ENCODE measurements around the gene TTC39C.

The TTC39C gene

DNA sequence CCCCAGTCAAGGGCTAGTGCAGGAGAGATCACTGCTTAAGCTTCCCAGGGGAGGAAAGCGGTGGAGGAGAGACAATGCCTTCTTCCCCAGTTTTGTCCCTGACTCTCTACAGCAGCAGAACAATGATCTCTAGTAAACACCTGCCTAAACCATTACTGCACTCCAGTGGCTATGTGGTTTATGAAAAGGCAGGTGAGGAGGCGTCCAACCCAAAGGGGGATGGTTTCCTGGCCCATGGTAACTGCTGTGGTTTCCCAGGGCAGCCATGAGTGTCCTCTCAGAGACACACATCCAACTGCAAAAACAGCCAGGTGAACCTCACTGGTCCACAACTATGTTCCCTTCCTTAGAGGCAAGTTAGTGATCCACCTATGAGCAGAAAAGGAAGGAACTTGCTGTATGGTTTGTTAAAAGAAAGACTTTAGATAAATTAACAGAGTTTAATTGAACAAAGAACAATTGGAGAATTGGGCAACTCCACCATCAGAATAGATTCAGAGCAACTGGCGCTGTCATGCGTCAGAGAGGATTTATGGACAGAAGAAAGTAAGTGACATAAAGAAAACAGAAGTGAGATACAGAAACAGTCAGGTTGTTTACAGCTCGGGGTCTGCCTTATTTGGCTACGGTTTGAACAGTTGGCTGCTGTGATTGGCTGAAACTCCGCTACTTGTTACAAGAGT lies 4.8 kb upstream of the TTC39C start:
- H3K36me3 ChIP-seq (replicated peaks; ENCODE audit: low read depth, low read length): no peaks in the 10 kb centered on the region
- H3K27ac ChIP-seq (ENCODE audit: low read length): peak overlapping the region; percentile 37; the same call in 1 of the 2 replicates
- no peaks in the 10 kb centered on the region for H3K9me3 ChIP-seq (ENCODE audit: insufficient read depth, low read length)
- H3K4me3 ChIP-seq (ENCODE audit: low read length): peak overlapping the region; percentile 28
- H3K79me2 ChIP-seq (ENCODE audit: low read length): peaks cover 2% of the 10 kb centered on the region
- peaks cover 51% of the 10 kb centered on the region for H3K4me1 ChIP-seq (ENCODE audit: low read length)
- H2AFZ ChIP-seq (ENCODE audit: low read depth, low read length): 0 out of 2 replicates have a peak overlapping the region, but pooled peaks have one; percentile 37
- H3K27me3 ChIP-seq (ENCODE audit: low read depth, low read length): no peaks in the 10 kb centered on the region
- TF ChIP-seq, protein P1, sequence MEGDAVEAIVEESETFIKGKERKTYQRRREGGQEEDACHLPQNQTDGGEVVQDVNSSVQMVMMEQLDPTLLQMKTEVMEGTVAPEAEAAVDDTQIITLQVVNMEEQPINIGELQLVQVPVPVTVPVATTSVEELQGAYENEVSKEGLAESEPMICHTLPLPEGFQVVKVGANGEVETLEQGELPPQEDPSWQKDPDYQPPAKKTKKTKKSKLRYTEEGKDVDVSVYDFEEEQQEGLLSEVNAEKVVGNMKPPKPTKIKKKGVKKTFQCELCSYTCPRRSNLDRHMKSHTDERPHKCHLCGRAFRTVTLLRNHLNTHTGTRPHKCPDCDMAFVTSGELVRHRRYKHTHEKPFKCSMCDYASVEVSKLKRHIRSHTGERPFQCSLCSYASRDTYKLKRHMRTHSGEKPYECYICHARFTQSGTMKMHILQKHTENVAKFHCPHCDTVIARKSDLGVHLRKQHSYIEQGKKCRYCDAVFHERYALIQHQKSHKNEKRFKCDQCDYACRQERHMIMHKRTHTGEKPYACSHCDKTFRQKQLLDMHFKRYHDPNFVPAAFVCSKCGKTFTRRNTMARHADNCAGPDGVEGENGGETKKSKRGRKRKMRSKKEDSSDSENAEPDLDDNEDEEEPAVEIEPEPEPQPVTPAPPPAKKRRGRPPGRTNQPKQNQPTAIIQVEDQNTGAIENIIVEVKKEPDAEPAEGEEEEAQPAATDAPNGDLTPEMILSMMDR (IDR thresholded peaks at IDR 0.05; ENCODE audit: low read depth, low read length): no peak
- no peak for TF ChIP-seq EZH2phosphoT487 (IDR thresholded peaks at IDR 0.05; ENCODE audit: low read depth)
- H3K9ac ChIP-seq (ENCODE audit: low read length): peak overlapping the region; percentile 7; the same call in 1 of the 2 replicates
- peak overlapping the region; percentile 68 for H3K4me2 ChIP-seq (ENCODE audit: low read length)
- no peaks in the 10 kb centered on the region for H4K20me1 ChIP-seq (ENCODE audit: insufficient read depth, low read length)

DNA sequence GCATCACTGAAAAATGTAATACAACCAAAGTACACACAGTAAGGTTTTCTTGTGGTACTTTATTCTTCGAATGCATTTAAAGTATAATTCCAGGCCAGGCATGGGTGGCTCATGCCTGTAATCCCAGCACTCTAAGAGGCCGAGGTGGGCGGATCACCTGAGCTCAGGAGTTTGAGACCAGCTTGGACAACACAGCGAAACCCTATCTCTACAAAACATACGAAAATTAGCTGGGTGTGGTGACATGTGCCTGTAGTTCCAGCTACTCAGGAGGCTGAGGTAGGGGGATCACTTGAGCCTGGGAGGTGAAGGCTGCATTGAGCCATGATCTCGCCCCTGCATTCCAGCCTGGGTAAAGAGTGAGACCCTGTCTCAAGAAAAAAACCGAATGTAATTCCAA lies 3.9 kb upstream of the TTC39C start:
- peak overlapping the region; percentile 28; the same call in 1 of the 2 replicates for H3K4me3 ChIP-seq (ENCODE audit: low read length)
- H3K9ac ChIP-seq (ENCODE audit: low read length): no peak overlapping the region
- H4K20me1 ChIP-seq (ENCODE audit: insufficient read depth, low read length): no peaks in the 10 kb centered on the region
- H2AFZ ChIP-seq (ENCODE audit: low read depth, low read length): no peak overlapping the region
- no peaks in the 10 kb centered on the region for H3K27me3 ChIP-seq (ENCODE audit: low read depth, low read length)
- peaks cover 50% of the 10 kb centered on the region for H3K4me1 ChIP-seq (ENCODE audit: low read length)
- TF ChIP-seq EZH2phosphoT487 (IDR thresholded peaks at IDR 0.05; ENCODE audit: low read depth): no peak
- TF ChIP-seq, protein P1 (IDR thresholded peaks at IDR 0.05; ENCODE audit: low read depth, low read length): no peak
- H3K36me3 ChIP-seq (replicated peaks; ENCODE audit: low read depth, low read length): no peaks in the 10 kb centered on the region
- H3K79me2 ChIP-seq (ENCODE audit: low read length): peaks cover 11% of the 10 kb centered on the region
- no peaks in the 10 kb centered on the region for H3K9me3 ChIP-seq (ENCODE audit: insufficient read depth, low read length)
- H3K4me2 ChIP-seq (ENCODE audit: low read length): peak overlapping the region; percentile 68
- no peak overlapping the region for H3K27ac ChIP-seq (ENCODE audit: low read length)

DNA sequence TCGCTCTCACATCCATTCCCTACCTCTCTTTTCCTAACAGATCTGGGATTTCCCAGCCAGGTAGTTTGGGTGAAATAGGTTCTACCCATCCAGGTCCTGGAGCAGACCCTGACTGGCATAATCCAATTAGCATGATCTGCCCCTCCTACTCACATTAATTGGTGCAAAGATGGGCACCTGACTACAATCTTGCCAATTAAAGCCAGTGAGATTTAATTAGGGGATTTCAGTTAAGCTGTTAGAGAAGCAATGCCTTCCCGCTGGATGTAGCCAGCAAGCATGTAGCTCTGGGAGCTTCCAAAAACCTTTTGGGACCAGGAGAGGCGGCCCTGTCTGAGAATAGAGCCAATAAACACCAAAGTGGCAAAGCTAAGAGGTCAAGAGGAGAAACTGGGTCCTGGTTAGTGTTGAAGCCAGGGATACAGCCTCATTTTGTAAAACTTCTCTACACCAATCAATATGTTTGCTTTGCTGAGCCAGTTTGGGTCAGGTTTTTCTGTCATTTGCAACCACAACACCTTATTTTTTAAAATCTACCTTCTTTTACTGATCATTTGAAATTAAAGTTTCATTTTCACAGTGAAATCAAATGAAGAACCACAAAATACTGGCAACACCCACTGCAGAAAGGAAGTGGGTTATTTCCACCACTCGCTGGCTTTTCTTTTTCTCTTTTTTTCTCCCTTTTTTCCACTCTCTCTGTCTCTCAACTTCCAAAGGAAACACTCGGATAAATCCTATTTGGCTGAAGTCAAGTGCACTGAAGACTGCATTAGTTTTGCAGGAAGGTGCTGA lies 3.2 kb upstream of the TTC39C start:
- H3K27me3 ChIP-seq (ENCODE audit: low read depth, low read length): no peaks in the 10 kb centered on the region
- peak overlapping the region; percentile 75 for H3K4me2 ChIP-seq (ENCODE audit: low read length)
- peaks cover 1% of the 10 kb centered on the region; the same call in 1 of the 2 replicates for H4K20me1 ChIP-seq (ENCODE audit: insufficient read depth, low read length)
- H3K9me3 ChIP-seq (ENCODE audit: insufficient read depth, low read length): no peaks in the 10 kb centered on the region
- H3K4me3 ChIP-seq (ENCODE audit: low read length): peak overlapping the region; percentile 44
- peak overlapping the region; percentile 17; the same call in 1 of the 2 replicates for H3K9ac ChIP-seq (ENCODE audit: low read length)
- no peaks in the 10 kb centered on the region for H3K36me3 ChIP-seq (replicated peaks; ENCODE audit: low read depth, low read length)
- peaks cover 54% of the 10 kb centered on the region for H3K4me1 ChIP-seq (ENCODE audit: low read length)
- no peak for TF ChIP-seq EZH2phosphoT487 (IDR thresholded peaks at IDR 0.05; ENCODE audit: low read depth)
- TF ChIP-seq, protein P1 (IDR thresholded peaks at IDR 0.05; ENCODE audit: low read depth, low read length): no peak
- H3K79me2 ChIP-seq (ENCODE audit: low read length): peaks cover 18% of the 10 kb centered on the region
- peak overlapping the region; percentile 40 for H3K27ac ChIP-seq (ENCODE audit: low read length)
- H2AFZ ChIP-seq (ENCODE audit: low read depth, low read length): peak overlapping the region; percentile 62

DNA sequence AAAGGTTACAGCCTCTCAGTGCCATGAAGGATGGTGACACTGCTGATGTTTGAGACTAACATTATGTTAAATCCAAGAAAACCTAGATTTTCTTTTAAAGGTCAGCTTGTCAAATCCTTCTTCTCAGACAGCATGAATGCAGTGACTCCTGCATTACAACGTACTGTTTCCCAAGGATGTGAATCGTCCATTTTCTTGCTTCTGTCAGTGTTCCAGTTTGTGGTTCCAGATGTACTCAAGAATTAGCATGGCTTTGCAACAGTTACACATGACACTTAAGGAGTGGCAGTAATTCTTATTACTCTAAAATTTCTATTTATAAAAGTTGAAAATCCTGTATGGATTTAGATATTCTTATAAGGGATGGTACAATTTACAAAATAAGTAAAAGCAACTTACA lies 1.5 kb upstream of the TTC39C start:
- H3K27ac ChIP-seq (ENCODE audit: low read length): no peak overlapping the region
- H3K36me3 ChIP-seq (replicated peaks; ENCODE audit: low read depth, low read length): peaks cover 12% of the 10 kb centered on the region
- H3K4me1 ChIP-seq (ENCODE audit: low read length): peaks cover 66% of the 10 kb centered on the region
- no peak overlapping the region for H3K9ac ChIP-seq (ENCODE audit: low read length)
- H2AFZ ChIP-seq (ENCODE audit: low read depth, low read length): no peak overlapping the region
- H3K4me2 ChIP-seq (ENCODE audit: low read length): no peak overlapping the region
- no peak for TF ChIP-seq EZH2phosphoT487 (IDR thresholded peaks at IDR 0.05; ENCODE audit: low read depth)
- TF ChIP-seq, protein P1 (IDR thresholded peaks at IDR 0.05; ENCODE audit: low read depth, low read length): no peak
- H3K79me2 ChIP-seq (ENCODE audit: low read length): peaks cover 35% of the 10 kb centered on the region
- H3K9me3 ChIP-seq (ENCODE audit: insufficient read depth, low read length): no peaks in the 10 kb centered on the region
- H4K20me1 ChIP-seq (ENCODE audit: insufficient read depth, low read length): peaks cover 18% of the 10 kb centered on the region
- H3K4me3 ChIP-seq (ENCODE audit: low read length): no peak overlapping the region
- no peaks in the 10 kb centered on the region for H3K27me3 ChIP-seq (ENCODE audit: low read depth, low read length)
